OCI-LY3 (cell line): ENCODE data around the gene GULP1.

Experiments
- CTCF ChIP-seq: fragments of 200-600, 300-600 bp; sonication (generic); IDR thresholded peaks from 2 replicates; pipeline ENCODE4 v1.5.1; 2014; ENCODE audit warnings: antibody characterized with exemption, low read length, low read depth
- EZH2phosphoT487 ChIP-seq: fragments of 200-600 bp; shearing (Covaris generic); IDR thresholded peaks from 2 replicates; pipeline ENCODE4 v1.6.1; 2018; ENCODE audit warnings: antibody characterized with exemption, mixed run types, low read depth

GRCh38 chr2:188495969-188496431 lies 204.3 kb downstream of the GULP1 start:
- no peak for TF ChIP-seq CTCF
- TF ChIP-seq EZH2phosphoT487: no peak
